GM12874 (cell line): ENCODE data around the gene FKRP.

Experiments
- TF ChIP-seq, protein P1 (sequence below): IDR thresholded peaks from 2 replicates; pipeline ENCODE4 v1.5.1; 2011; ENCODE audit warnings: low read depth, mild to moderate bottlenecking, control low read depth, low read length, moderate library complexity; ENCODE audit not compliant: insufficient read depth

FKRP gene

DNA sequence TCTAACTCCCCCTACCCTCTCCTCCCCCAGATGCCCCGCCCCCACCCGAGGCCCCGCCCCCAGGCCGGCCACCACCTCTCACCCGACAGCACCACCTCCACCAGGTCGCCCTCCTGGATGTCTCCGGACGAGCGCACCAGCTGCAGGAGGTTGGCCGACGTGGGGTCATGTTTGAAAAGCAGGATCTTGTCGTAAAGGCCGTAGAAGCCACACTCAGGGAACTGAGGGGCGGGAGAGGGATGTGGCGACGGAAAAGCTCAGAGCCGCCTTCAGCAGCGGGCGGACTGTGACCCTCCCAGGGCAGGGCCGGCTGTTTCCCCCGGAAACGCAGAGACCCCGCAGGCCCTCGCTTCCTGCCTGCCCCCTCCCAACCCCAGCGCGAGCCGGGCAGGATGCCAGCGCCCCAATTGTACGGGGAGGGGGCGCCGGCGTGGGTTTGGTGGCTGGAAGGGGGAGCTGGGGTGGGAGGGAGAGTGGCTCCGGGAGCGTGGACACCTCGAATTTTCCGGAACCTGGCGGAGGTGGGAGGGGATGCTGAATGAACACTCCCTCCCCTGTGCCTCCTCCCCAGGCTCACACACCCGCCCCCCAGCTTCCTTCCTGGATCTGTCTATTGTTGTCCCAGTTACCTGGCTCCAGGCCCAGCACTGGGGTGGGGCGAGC is 31.9 kb upstream of the FKRP start:
- TF ChIP-seq, protein P1, sequence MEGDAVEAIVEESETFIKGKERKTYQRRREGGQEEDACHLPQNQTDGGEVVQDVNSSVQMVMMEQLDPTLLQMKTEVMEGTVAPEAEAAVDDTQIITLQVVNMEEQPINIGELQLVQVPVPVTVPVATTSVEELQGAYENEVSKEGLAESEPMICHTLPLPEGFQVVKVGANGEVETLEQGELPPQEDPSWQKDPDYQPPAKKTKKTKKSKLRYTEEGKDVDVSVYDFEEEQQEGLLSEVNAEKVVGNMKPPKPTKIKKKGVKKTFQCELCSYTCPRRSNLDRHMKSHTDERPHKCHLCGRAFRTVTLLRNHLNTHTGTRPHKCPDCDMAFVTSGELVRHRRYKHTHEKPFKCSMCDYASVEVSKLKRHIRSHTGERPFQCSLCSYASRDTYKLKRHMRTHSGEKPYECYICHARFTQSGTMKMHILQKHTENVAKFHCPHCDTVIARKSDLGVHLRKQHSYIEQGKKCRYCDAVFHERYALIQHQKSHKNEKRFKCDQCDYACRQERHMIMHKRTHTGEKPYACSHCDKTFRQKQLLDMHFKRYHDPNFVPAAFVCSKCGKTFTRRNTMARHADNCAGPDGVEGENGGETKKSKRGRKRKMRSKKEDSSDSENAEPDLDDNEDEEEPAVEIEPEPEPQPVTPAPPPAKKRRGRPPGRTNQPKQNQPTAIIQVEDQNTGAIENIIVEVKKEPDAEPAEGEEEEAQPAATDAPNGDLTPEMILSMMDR: no peak

DNA sequence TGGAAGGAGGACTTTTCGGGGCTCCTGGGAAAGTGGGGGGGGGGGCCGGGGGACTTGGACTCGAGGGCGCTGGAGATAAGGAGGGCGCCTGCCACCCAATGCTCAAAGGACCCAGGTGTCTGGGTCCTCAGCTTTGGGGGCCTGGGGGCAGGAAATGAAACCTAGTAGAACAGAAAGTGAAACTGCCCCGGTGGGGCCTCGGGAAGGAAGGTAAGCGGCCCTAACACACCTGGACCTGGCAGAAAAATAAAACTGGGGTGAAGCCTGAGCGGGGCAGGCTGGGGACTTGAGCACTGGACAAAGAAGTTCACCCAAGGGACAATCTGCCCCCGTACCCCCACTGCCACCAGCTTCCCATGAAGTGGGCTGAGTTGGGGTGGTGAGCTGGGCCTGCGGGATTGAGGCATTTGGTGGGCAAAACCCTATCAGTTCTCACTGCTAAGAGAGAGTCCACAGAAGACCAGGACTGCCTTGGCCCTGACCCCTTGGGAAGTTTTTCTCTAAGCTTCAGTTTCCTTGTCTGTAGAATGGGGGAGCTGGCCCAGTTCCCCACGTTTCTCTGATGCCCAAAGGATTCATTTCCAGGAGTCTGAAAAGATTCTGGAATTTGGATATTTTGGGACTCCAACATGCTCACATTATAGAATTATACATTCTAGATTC is 31.3 kb upstream of the FKRP start:
- TF ChIP-seq, protein P1: no peak

DNA sequence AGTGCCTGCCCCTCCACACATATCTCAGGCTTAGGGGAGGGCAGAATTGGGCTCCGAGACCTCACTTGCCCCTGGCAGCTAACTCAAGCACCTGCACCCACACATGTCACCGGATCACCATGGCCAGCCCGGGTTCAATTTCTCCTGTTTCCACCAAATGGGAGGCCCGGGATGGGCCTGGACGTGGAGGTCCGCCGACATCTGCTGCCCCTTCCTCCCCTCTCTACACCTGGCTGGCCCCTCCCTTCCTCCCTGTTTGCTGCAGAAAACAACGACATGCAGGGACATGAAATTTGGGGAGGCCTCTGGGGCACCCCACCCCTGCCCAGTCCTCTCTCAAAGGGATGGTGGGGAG is 30.3 kb upstream of the FKRP start:
- TF ChIP-seq, protein P1: no peak

DNA sequence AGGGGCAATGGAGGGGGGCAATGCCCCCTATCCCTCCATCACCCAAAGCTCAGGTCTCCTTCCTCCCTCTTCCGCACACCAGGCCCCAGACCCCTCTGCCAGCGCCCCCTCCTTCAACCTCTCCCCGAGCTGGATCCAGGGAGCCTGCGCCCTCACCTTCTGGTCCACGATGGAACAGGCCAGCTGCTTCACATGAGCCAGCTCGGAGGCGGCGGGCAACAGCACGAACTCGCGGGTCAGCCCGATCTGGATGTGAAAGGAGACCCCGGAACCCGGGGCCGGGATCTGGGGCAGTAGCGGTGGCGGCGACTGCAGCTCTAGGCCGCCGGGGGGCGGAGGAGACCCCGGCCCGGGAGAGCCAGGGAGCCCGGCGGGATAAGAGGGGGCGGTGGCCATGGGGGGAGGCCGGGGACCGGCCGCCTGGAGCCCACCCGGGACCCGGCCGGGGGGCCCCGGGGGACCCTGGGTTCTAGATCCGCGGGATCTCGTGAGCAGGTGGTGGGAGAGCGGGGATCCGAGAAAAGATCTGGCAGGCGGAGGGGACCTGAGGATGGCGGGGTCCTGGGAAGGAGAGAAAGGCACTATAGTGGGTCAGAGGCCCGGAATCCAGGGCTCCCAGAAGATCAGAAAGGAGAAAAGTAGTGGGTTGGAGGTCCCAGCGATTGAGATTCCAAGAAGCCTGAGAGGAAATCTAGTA is 29.7 kb upstream of the FKRP start:
- TF ChIP-seq, protein P1: peak; percentile 21; the same call in 1 of the 2 replicates

DNA sequence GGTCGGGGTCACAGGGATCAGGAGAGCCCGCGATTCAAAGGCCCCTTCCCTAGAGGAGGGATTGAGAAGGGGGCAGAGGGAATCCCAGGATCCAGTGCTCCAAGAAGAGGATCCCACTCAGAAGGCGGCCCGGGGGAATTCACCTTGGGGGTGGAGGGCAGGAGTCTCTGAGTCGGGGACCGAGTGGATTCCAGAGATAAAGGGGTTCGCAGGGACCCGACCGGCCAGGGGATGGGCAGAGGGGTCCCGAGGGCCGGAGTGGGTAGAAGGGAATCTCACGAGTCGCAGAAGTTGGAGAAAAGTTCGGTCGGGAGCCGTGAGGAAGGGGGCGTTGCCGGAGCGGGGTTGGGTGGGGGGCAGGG is 29.2 kb upstream of the FKRP start:
- TF ChIP-seq, protein P1: no peak

DNA sequence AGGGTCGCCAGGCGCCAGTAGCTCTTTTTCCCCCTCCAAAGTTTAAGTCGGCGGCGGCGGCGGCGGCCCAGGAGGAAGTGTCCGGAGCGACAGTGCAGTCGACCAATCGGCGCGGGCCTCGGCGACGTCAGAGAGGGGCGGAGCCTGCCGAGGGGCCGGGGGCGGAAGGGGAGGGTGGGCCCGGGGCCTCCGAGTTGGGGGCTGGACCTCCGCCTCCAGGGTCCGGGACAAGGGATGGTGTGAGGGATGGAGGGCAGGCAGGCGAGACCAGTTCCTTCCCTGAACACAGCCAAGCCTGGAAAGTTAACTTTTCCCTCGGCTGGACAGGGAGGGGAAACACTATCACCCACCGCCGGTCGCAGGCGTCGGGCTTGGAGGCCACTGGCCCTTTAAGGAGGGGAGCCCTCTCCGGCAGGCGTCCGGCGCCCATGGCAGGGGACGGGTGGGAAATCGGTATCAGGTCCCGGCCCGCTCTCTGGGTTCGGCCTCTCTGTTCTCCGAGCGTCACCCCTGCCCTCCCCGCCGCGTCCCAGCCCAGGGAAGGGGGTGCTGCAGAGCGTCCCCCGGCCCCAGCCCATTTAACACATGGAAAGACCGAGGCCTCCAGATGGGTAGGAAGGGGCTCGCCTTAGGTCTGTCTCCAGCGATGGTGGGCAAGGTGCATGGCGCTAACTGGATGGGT is 28.7 kb upstream of the FKRP start, which contains the start of gene PRKD2:
TSS of gene PRKD2 (minus strand) at position 81 of the 682 bp plus-strand sequence. CDS start 744 bp downstream, outside the sequence.
- TF ChIP-seq, protein P1: no peak

DNA sequence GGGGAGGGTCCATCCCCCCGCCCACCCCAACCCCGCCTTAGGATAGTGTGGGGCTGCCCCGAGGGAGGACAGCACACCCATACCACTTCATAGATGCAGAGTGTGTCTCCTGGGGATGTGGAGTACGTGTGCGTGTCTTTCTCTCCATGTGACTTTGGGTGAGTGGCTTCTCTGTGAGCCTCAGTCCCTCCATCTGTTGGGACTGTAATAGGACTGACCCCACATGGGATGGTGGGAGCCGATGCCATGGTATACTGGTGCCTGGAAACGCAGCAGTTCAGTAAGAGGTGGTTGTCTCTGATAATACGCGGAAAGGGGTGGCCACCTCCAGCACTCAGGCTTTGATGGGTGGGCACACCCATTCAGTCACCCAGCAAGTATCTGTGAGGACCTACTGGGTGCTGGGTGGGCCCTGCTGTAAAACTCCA is 28.1 kb upstream of the FKRP start:
- TF ChIP-seq, protein P1: no peak
